HCT116 (cell line): ENCODE measurements around the gene TRRAP. TPM values are rescaled to one million over a fixed set of nuclear protein-coding genes. Genes with fewer than 3 reads are reported as not detected.

Experiments used
- ATAC-seq: fragments of 200-7000 bp; cut with Tn5 transposase; 2 replicates; pipeline ENCODE4 v1.9.1; 2020; ENCODE audit warnings: mild to moderate bottlenecking, moderate library complexity
- BruUV-seq: library from RNA; stranded (reverse); fragments of 400-500 nt; replicated peaks from 2 replicates; lab custom pipeline; 2021; lab: Mats Ljungman, UMichigan
- CTCF ChIA-PET: fragments of 300-600 bp; sonication (Branson Sonifier 250); formaldehyde crosslinking; loops from one replicate; lab custom pipeline; 2021; ENCODE audit warnings: antibody characterized with exemption; lab: Charles Lee
- POLR2A ChIA-PET: fragments of 300-600, 350-600 bp; sonication (Branson Sonifier 250); formaldehyde crosslinking; loops from one replicate; lab custom pipeline; 2021; ENCODE audit warnings: antibody characterized with exemption; lab: Charles Lee
- RAD21 ChIA-PET, 2 experiments: fragments of 300-600 bp; sonication (Branson Sonifier 250); formaldehyde crosslinking; loops; one replicate each; lab custom pipeline; 2023; ENCODE audit warnings: low total read pairs in 2 of 2; ENCODE audit not compliant: uncharacterized antibody in 2 of 2, unreplicated experiment in 2 of 2, low non-redundant PET in 1 of 2; lab: Charles Lee
- DNase-seq: peaks from one replicate; pipeline ENCODE4 v3.0.0-alpha.2; 2010; ENCODE audit warnings: low read depth, low spot score
- H2AFZ ChIP-seq: fragments of 200-600 bp; shearing (Covaris generic), sonication (generic); 2 replicates; pipeline ENCODE4 v1.6.1; 2017; ENCODE audit warnings: low read depth, mixed run types, mixed read lengths, antibody characterized with exemption, low read length; ENCODE audit not compliant: poor library complexity, severe bottlenecking
- H3K27ac ChIP-seq: 2 replicates; pipeline ENCODE4 v1.5.1; 2012; ENCODE audit warnings: low read depth, low read length
- H3K27me3 ChIP-seq: fragments of 200-600 bp; sonication (generic); 2 replicates; pipeline ENCODE4 v1.6.1; 2016; ENCODE audit warnings: mixed run types, low read length, mixed read lengths; ENCODE audit not compliant: insufficient read depth
- H3K36me3 ChIP-seq, 2 experiments: fragments of 200-500 bp in 1 of 2; fragments of 200-600 bp in 1 of 2; sonication (Bioruptor generic) in 1 of 2; sonication (generic) in 1 of 2; 2 replicates each; pipeline versions ENCODE4 v1.5.1 to v1.6.1; 2014 to 2016; ENCODE audit warnings: low read length in 2 of 2, inconsistent platforms in 1 of 2, mixed read lengths in 1 of 2, mixed run types in 1 of 2; ENCODE audit not compliant: insufficient read depth in 2 of 2, control insufficient read depth in 1 of 2
- H3K4me1 ChIP-seq, 2 experiments: fragments of 200-600 bp in 1 of 2; sonication (generic) in 1 of 2; 2 replicates each; pipeline versions ENCODE4 v1.5.1 to v1.6.1; 2012 to 2017; ENCODE audit warnings: low read length in 2 of 2, inconsistent platforms in 1 of 2, mild to moderate bottlenecking in 1 of 2, mixed read lengths in 1 of 2, mixed run types in 1 of 2, moderate library complexity in 1 of 2; ENCODE audit not compliant: insufficient read depth in 2 of 2, control insufficient read depth in 1 of 2
- H3K4me2 ChIP-seq: fragments of 200-600 bp; sonication (generic); 2 replicates; pipeline ENCODE4 v1.6.1; 2017; ENCODE audit warnings: mixed run types, low read length, mixed read lengths
- H3K4me3 ChIP-seq, 2 experiments: fragments of 200-600 bp in 1 of 2; sonication (generic) in 1 of 2; replicated peaks in 1 of 2; 2 replicates each; pipeline ENCODE4 v1.5.1; 2011 to 2016; ENCODE audit warnings: low read length in 2 of 2, control low read depth in 1 of 2, low read depth in 1 of 2, mild to moderate bottlenecking in 1 of 2, mixed read lengths in 1 of 2, mixed run types in 1 of 2
- H3K79me2 ChIP-seq: fragments of 200-600 bp; sonication (generic); 2 replicates; pipeline ENCODE4 v1.6.1; 2017; ENCODE audit warnings: mild to moderate bottlenecking, mixed run types, low read length, moderate library complexity, mixed read lengths; ENCODE audit not compliant: insufficient read depth
- H3K9ac ChIP-seq: fragments of 200-600 bp; sonication (generic); 2 replicates; pipeline ENCODE4 v1.6.1; 2016; ENCODE audit warnings: low read length, mixed read lengths
- H3K9me2 ChIP-seq: fragments of 200-600 bp; sonication (generic), shearing (Covaris generic); 2 replicates; pipeline ENCODE4 v1.6.1; 2017; ENCODE audit warnings: mixed run types, mild to moderate bottlenecking, moderate library complexity; ENCODE audit not compliant: insufficient read depth
- H3K9me3 ChIP-seq, 2 experiments: fragments of 200-500 bp in 1 of 2; fragments of 200-600 bp in 1 of 2; sonication (Bioruptor generic) in 1 of 2; sonication (generic) in 1 of 2; 2 replicates each; pipeline ENCODE4 v1.6.1; 2014 to 2017; ENCODE audit warnings: low read length in 2 of 2, mixed read lengths in 2 of 2, inconsistent platforms in 1 of 2, low read depth in 1 of 2, mild to moderate bottlenecking in 1 of 2, mixed run types in 1 of 2, moderate library complexity in 1 of 2; ENCODE audit not compliant: control insufficient read depth in 1 of 2, insufficient read depth in 1 of 2
- H4K20me1 ChIP-seq: fragments of 200-600 bp; sonication (generic), shearing (Covaris generic); 2 replicates; pipeline ENCODE4 v1.6.1; 2017; ENCODE audit warnings: mixed run types, mild to moderate bottlenecking, moderate library complexity; ENCODE audit not compliant: insufficient read depth
- EZH2 ChIP-seq: fragments of 200-600 bp; sonication (generic); IDR thresholded peaks from 2 replicates; pipeline ENCODE4 v1.6.1; 2017; ENCODE audit warnings: antibody characterized with exemption, mixed run types
- EZH2phosphoT487 ChIP-seq: fragments of 200-600 bp; IDR thresholded peaks from 2 replicates; pipeline ENCODE4 v1.6.1; 2018; ENCODE audit warnings: antibody characterized with exemption, borderline replicate concordance
- FOSL1 ChIP-seq: IDR thresholded peaks from 2 replicates; pipeline ENCODE4 v1.6.1; 2012; ENCODE audit warnings: low read depth
- JUND ChIP-seq: IDR thresholded peaks from 2 replicates; pipeline ENCODE4 v1.6.1; 2012
- SIN3A ChIP-seq: IDR thresholded peaks from 2 replicates; pipeline ENCODE4 v1.6.1; 2012; ENCODE audit warnings: low read depth
- SRF ChIP-seq: IDR thresholded peaks from 2 replicates; pipeline ENCODE4 v1.6.1; 2012; ENCODE audit warnings: low read depth
- ZFX ChIP-seq: fragments of 450-650 bp; IDR thresholded peaks from 2 replicates; pipeline ENCODE4 v1.6.1; 2017
- intact Hi-C: fragments of 100-400 bp; cut with micrococcal nuclease; formaldehyde crosslinking; loops from 2 replicates; pipeline ENCODE4 v1.10.0; 2022
- total RNA-seq: library from RNA; stranded (reverse); gene quantifications from one replicate; pipeline ENCODE4 v1.2.1, GENCODE V29; 2021; ENCODE audit not compliant: unreplicated experiment
- TF ChIP-seq, protein P1 (sequence below), 3 experiments: fragments of 200-600 bp in 1 of 3; sonication (generic) in 1 of 3; IDR thresholded peaks in 2 of 3; conservative IDR thresholded peaks in 1 of 3; 2 replicates each; pipeline ENCODE4 v1.5.1; 2012 to 2017; ENCODE audit warnings: low read depth in 2 of 3, low read length in 2 of 3, antibody characterized with exemption in 1 of 3, borderline replicate concordance in 1 of 3, control low read depth in 1 of 3, mild to moderate bottlenecking in 1 of 3, mixed read lengths in 1 of 3, mixed run types in 1 of 3, moderate library complexity in 1 of 3; ENCODE audit not compliant: insufficient read depth in 1 of 3
- TF ChIP-seq, protein P2 (sequence below): IDR thresholded peaks from 2 replicates; pipeline ENCODE4 v1.6.1; 2012; ENCODE audit warnings: low read depth
- TF ChIP-seq, protein P3 (sequence below): IDR thresholded peaks from 2 replicates; pipeline ENCODE4 v1.6.1; 2012

The TRRAP gene
- total RNA-seq, 1 experiment from 2014 or later = 44.5 TPM

DNA sequence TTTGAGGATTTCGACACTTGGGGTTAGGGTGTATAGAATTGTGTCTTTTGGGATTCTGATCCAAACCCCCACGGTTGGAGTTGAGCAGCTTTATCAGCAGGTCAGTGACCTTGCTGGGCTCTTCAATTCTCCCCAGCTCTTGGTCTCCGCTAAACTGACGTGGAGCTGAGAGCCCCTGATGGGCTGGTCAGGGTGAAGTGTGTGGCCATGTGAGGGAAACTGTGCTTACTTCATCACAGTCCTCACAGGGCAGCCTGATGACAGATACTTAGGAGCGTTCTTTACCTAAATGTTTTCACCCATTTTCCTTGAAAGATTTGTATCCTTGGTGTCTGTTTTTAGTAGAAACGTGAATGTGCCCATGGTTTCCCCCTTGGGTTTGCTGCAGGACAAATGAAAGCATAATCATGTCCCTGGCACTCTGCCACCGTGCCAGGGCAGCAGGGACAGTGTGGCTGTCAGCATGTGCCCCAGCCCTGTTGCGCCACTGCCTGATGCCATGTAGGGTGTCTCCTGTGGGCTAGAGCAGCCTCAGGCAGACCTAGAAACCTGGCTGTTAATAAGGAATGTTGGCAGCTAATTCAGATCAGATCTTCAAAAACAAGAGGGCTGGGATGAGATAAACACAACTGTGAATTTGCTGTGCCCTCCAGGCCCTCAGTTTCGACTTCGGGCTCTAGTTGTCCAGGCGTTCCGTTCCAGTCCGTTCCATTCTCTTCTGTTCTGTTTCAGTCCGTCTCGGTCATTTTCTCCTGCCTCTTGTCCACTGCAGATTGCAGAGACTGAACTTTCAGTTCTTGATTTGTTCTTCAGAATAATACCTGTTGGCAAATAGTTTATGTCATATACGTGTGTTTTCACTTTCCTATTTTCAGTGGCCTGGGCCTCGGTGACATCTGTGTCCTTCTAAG lies 96.8 kb downstream of the TRRAP start (continued):
- TF ChIP-seq EZH2phosphoT487 = no peak

DNA sequence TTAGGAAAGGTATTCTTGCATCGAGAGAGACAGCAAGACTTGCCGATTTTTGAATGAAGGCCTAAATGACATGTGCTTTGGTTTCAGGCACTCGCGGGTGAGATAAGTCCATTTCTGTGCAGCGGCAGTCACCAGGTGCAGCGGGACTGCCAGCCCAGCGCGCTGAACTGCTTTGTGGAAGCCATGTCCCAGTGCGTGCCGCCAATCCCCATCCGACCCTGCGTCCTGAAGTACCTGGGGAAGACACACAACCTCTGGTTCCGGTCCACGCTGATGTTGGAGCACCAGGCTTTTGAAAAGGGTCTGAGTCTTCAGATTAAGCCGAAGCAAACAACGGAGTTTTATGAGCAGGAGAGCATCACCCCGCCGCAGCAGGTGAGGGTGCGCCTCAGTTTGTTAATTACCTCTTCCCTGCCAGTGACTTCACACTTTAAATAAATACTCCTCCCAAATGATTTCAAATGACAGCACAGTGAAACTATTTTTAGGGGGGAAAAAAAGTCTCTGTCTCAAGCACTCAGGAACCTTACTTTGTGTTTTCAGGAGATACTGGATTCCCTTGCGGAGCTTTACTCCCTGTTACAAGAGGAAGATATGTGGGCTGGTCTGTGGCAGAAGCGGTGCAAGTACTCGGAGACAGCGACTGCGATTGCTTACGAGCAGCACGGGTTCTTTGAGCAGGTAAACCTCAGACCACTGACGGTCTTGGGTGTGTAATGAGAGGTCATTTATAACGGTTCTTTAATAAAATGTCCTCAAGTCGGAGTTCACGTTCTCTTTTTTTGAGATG lies 98.3 kb downstream of the TRRAP start:
- intact Hi-C loops = no loop called here
- RAD21 ChIA-PET = no interaction called here

DNA sequence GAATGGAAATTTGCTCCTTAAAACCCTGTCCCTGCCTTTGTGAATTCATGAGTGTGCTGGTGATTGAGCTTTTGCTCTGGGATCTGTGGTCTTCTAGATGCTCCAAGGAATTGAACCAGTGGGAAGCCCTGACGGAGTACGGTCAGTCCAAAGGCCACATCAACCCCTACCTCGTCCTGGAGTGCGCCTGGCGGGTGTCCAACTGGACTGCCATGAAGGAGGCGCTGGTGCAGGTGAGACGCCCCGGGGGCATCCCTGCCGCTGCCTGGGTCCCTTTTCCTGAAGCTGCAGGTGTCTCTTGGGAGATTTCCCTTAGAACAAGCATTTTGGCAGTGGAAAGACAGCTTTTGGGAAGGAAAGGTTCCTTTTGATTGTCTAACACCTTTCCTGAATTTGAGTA lies 100.3 kb downstream of the TRRAP start:
- RAD21 ChIA-PET = no interaction called here
- no peak overlapping the region for H2AFZ ChIP-seq
- H4K20me1 ChIP-seq = no peaks in the 10 kb centered on the region
- 0 out of 2 replicates have a peak, but pooled peaks cover 3% of the 10 kb centered on the region for H3K79me2 ChIP-seq
- no peak overlapping the region for H3K27ac ChIP-seq
- no peak overlapping the region for H3K4me2 ChIP-seq
- CTCF ChIA-PET = no interaction called here
- H3K9me2 ChIP-seq = no peaks in the 10 kb centered on the region
- H3K36me3 ChIP-seq = peaks cover 56 to 78% of the 10 kb centered on the region in 2 experiments
- DNase-seq (no peak), ATAC-seq (no peak)
- intact Hi-C loops = no loop called here
- no peak overlapping the region for H3K9ac ChIP-seq
- no peaks in the 10 kb centered on the region for H3K27me3 ChIP-seq
- POLR2A ChIA-PET = no interaction called here
- H3K4me1 ChIP-seq = no peaks in the 10 kb centered on the region
- no TSS peak for BruUV-seq
- H3K9me3 ChIP-seq = no peaks in the 10 kb centered on the region
- H3K4me3 ChIP-seq = no peak overlapping the region
- no peak for TF ChIP-seq JUND
- TF ChIP-seq, protein P1, sequence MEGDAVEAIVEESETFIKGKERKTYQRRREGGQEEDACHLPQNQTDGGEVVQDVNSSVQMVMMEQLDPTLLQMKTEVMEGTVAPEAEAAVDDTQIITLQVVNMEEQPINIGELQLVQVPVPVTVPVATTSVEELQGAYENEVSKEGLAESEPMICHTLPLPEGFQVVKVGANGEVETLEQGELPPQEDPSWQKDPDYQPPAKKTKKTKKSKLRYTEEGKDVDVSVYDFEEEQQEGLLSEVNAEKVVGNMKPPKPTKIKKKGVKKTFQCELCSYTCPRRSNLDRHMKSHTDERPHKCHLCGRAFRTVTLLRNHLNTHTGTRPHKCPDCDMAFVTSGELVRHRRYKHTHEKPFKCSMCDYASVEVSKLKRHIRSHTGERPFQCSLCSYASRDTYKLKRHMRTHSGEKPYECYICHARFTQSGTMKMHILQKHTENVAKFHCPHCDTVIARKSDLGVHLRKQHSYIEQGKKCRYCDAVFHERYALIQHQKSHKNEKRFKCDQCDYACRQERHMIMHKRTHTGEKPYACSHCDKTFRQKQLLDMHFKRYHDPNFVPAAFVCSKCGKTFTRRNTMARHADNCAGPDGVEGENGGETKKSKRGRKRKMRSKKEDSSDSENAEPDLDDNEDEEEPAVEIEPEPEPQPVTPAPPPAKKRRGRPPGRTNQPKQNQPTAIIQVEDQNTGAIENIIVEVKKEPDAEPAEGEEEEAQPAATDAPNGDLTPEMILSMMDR (IDR thresholded peaks at IDR 0.05 in 2 of 3, conservative IDR thresholded peaks at IDR 0.05 in 1 of 3; ENCODE audit: borderline replicate concordance in 1 of 3, insufficient read depth in 1 of 3, low read depth in 2 of 3, low read length in 2 of 3) = no peak
- no peak for TF ChIP-seq ZFX
- no peak for TF ChIP-seq FOSL1
- TF ChIP-seq, protein P2, sequence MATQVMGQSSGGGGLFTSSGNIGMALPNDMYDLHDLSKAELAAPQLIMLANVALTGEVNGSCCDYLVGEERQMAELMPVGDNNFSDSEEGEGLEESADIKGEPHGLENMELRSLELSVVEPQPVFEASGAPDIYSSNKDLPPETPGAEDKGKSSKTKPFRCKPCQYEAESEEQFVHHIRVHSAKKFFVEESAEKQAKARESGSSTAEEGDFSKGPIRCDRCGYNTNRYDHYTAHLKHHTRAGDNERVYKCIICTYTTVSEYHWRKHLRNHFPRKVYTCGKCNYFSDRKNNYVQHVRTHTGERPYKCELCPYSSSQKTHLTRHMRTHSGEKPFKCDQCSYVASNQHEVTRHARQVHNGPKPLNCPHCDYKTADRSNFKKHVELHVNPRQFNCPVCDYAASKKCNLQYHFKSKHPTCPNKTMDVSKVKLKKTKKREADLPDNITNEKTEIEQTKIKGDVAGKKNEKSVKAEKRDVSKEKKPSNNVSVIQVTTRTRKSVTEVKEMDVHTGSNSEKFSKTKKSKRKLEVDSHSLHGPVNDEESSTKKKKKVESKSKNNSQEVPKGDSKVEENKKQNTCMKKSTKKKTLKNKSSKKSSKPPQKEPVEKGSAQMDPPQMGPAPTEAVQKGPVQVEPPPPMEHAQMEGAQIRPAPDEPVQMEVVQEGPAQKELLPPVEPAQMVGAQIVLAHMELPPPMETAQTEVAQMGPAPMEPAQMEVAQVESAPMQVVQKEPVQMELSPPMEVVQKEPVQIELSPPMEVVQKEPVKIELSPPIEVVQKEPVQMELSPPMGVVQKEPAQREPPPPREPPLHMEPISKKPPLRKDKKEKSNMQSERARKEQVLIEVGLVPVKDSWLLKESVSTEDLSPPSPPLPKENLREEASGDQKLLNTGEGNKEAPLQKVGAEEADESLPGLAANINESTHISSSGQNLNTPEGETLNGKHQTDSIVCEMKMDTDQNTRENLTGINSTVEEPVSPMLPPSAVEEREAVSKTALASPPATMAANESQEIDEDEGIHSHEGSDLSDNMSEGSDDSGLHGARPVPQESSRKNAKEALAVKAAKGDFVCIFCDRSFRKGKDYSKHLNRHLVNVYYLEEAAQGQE = no peak
- no peak for TF ChIP-seq SIN3A
- TF ChIP-seq SRF = no peak

More for the DNA sequence above, 98.3 kb downstream of the TRRAP start:
- Histone ChIP-seq H3K27ac (no peak overlapping the region), H3K9me3 (no peaks in the 10 kb centered on the region), H3K79me2 (0 out of 2 replicates have a peak, but pooled peaks cover 3% of the 10 kb centered on the region), H3K9me2 (no peaks in the 10 kb centered on the region), H3K4me3 (no peak overlapping the region), H3K4me1 (no peaks in the 10 kb centered on the region), H3K27me3 (no peaks in the 10 kb centered on the region), H3K4me2 (no peak overlapping the region), H3K9ac (no peak overlapping the region), H4K20me1 (no peaks in the 10 kb centered on the region), H3K36me3 (peaks cover 63 to 76% of the 10 kb centered on the region in 2 experiments), H2AFZ (no peak overlapping the region)
- CTCF ChIA-PET = no interaction called here
- no TSS peak for BruUV-seq
- ATAC-seq (no peak), DNase-seq (no peak)
- POLR2A ChIA-PET = no interaction called here
- TF ChIP-seq, protein P3, sequence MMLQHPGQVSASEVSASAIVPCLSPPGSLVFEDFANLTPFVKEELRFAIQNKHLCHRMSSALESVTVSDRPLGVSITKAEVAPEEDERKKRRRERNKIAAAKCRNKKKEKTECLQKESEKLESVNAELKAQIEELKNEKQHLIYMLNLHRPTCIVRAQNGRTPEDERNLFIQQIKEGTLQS = no peak
- no peak for TF ChIP-seq EZH2
